ENCODE measurements around the gene PPP1R7. TPM values are rescaled to one million over a fixed set of nuclear protein-coding genes. Genes with fewer than 3 reads are reported as not detected.

Gene PPP1R7
- total RNA-seq, 2 experiments from 2014 or later, result 91.2 to 93.8 TPM

- CTCF ChIA-PET, result no interaction called here
- Mint-ChIP-seq H3K4me1 (ENCODE audit: low read depth) (peaks cover 32% of the 10 kb centered on the region), H3K4me3 (peak overlapping the region; percentile 96), H3K27ac (no peak overlapping the region), H3K9me3 (no peaks in the 10 kb centered on the region), H3K36me3 (ENCODE audit: low read depth) (peaks cover 8% of the 10 kb centered on the region), H3K27me3 (ENCODE audit: low read depth) (no peaks in the 10 kb centered on the region)
- DNase-seq, result no peak
- intact Hi-C loops (cut with micrococcal nuclease), result loop anchor here (2.0 to 10.0 kb wide), 3 partner anchors 537 to 734 kb away; partner anchors contain the start of gene DTYMK
Observed at GRCh38 chr2:241148239-241148638, 2.0 kb upstream of the PPP1R7 start.

GRCh38 chr2:241148891-241149674 lies 1.2 kb upstream of the PPP1R7 start, which contains the start of gene PASK:
Gene PASK (minus strand): TSS chr2:241149472. CDS start chr2:241143032, 6,440 bp downstream.
- peaks cover 36% of the 10 kb centered on the region for H3K4me1 Mint-ChIP-seq (ENCODE audit: low read depth)
- intact Hi-C loops (cut with micrococcal nuclease), result loop anchor here (1.0 to 10.0 kb wide), 4 partner anchors 22 to 733 kb away; partner anchors contain the start of gene DTYMK
- H3K4me3 Mint-ChIP-seq, result peak within 1 kb of the TSS; percentile 96
- CTCF ChIA-PET, result interaction anchor here (0.7 to 3.3 kb wide), 4 partner anchors 44 to 564 kb away, joined by 3 to 15 read pairs (median 4); no protein-coding TSS in a partner anchor
- H3K9me3 Mint-ChIP-seq, result no peaks in the 10 kb centered on the region
- no peaks in the 10 kb centered on the region for H3K27me3 Mint-ChIP-seq (ENCODE audit: low read depth)
- peak within 1 kb of the TSS; percentile 85 for H3K27ac Mint-ChIP-seq
- peak; percentile 98 for DNase-seq
- peaks cover 9% of the 10 kb centered on the region for H3K36me3 Mint-ChIP-seq (ENCODE audit: low read depth)

- intact Hi-C loops (cut with micrococcal nuclease), result loop anchor here (1.0 to 10.0 kb wide), 4 partner anchors 22 to 733 kb away; partner anchors contain the start of gene DTYMK
- no peaks in the 10 kb centered on the region for H3K9me3 Mint-ChIP-seq
Observed at GRCh38 chr2:241149675-241149924, 667 bp upstream of the PPP1R7 start.

GRCh38 chr2:241150660-241151530 lies 628 bp downstream of the PPP1R7 start:
- Mint-ChIP-seq H3K27me3 (ENCODE audit: low read depth) (no peaks in the 10 kb centered on the region), H3K36me3 (ENCODE audit: low read depth) (peaks cover 6% of the 10 kb centered on the region), H3K4me3 (peak overlapping the region; percentile 96), H3K4me1 (ENCODE audit: low read depth) (peaks cover 45% of the 10 kb centered on the region), H3K27ac (peak overlapping the region; percentile 78), H3K9me3 (no peaks in the 10 kb centered on the region)
- CTCF ChIA-PET, result interaction anchor here (0.6 to 3.3 kb wide), 4 partner anchors 46 to 585 kb away, joined by 3 to 15 read pairs (median 4); no protein-coding TSS in a partner anchor
- DNase-seq, result no peak
- intact Hi-C loops (cut with micrococcal nuclease), result loop anchor here (1.0 to 5.0 kb wide), 9 partner anchors 49 to 590 kb away; partner anchors contain the start of genes ATG4B, FARP2, HDLBP and MTERF4

More at GRCh38 chr2:241149675-241149924, 667 bp upstream of the PPP1R7 start:
- H3K4me3 Mint-ChIP-seq, result peak overlapping the region; percentile 96
- no peaks in the 10 kb centered on the region for H3K27me3 Mint-ChIP-seq (ENCODE audit: low read depth)
- H3K36me3 Mint-ChIP-seq (ENCODE audit: low read depth), result peaks cover 9% of the 10 kb centered on the region
- no peak for DNase-seq
- H3K27ac Mint-ChIP-seq, result peak overlapping the region; percentile 63
- CTCF ChIA-PET, result interaction anchor here (0.7 to 3.3 kb wide), 4 partner anchors 44 to 564 kb away, joined by 3 to 15 read pairs (median 4); no protein-coding TSS in a partner anchor
- H3K4me1 Mint-ChIP-seq (ENCODE audit: low read depth), result peaks cover 39% of the 10 kb centered on the region

- Mint-ChIP-seq H3K27me3 (ENCODE audit: low read depth) (no peaks in the 10 kb centered on the region), H3K4me3 (peak overlapping the region; percentile 96), H3K27ac (no peak overlapping the region), H3K36me3 (ENCODE audit: low read depth) (peaks cover 6% of the 10 kb centered on the region), H3K9me3 (no peaks in the 10 kb centered on the region), H3K4me1 (ENCODE audit: low read depth) (peaks cover 45% of the 10 kb centered on the region)
- intact Hi-C loops (cut with micrococcal nuclease), result loop anchor here (2.0 to 5.0 kb wide), 3 partner anchors 205 to 460 kb away; partner anchors contain the start of gene FARP2
- CTCF ChIA-PET, result interaction anchor here (3.3 kb wide), 1 partner anchor 74 kb away, joined by 15 read pairs; no protein-coding TSS in a partner anchor
- no peak for DNase-seq
Observed at GRCh38 chr2:241151934-241152660, 1.8 kb downstream of the PPP1R7 start.

GRCh38 chr2:241153616-241154015 lies 3.3 kb downstream of the PPP1R7 start:
- Mint-ChIP-seq H3K27ac (peak overlapping the region; percentile 64), H3K4me3 (no peak overlapping the region), H3K9me3 (no peaks in the 10 kb centered on the region), H3K4me1 (ENCODE audit: low read depth) (peaks cover 34% of the 10 kb centered on the region), H3K27me3 (ENCODE audit: low read depth) (no peaks in the 10 kb centered on the region), H3K36me3 (ENCODE audit: low read depth) (peaks cover 7% of the 10 kb centered on the region)
- no peak for DNase-seq
- CTCF ChIA-PET, result interaction anchor here (1.0 kb wide), 1 partner anchor 170 kb away, joined by 3 read pairs; no protein-coding TSS in a partner anchor
- intact Hi-C loops (cut with micrococcal nuclease), result loop anchor here (5.0 kb wide), 2 partner anchors 301 to 459 kb away; no protein-coding TSS in a partner anchor

- Mint-ChIP-seq H3K4me3 (no peak overlapping the region), H3K36me3 (ENCODE audit: low read depth) (peaks cover 11% of the 10 kb centered on the region), H3K4me1 (ENCODE audit: low read depth) (peaks cover 34% of the 10 kb centered on the region), H3K27me3 (ENCODE audit: low read depth) (no peaks in the 10 kb centered on the region), H3K27ac (peak overlapping the region; percentile 28), H3K9me3 (no peaks in the 10 kb centered on the region)
- CTCF ChIA-PET, result interaction anchor here (0.6 kb wide), 1 partner anchor 241 kb away, joined by 3 read pairs; no protein-coding TSS in a partner anchor
- DNase-seq, result peak; percentile 50
- intact Hi-C loops (cut with micrococcal nuclease), result loop anchor here (5.0 kb wide), 2 partner anchors 303 to 457 kb away; no protein-coding TSS in a partner anchor
Observed at GRCh38 chr2:241154915-241155314, 4.6 kb downstream of the PPP1R7 start.

- H3K4me3 Mint-ChIP-seq, result no peak overlapping the region
- intact Hi-C loops (cut with micrococcal nuclease), result no loop called here
- H3K9me3 Mint-ChIP-seq, result no peaks in the 10 kb centered on the region
- DNase-seq, result no peak
- no peaks in the 10 kb centered on the region for H3K27me3 Mint-ChIP-seq (ENCODE audit: low read depth)
- H3K36me3 Mint-ChIP-seq (ENCODE audit: low read depth), result peaks cover 12% of the 10 kb centered on the region
- peaks cover 31% of the 10 kb centered on the region for H3K4me1 Mint-ChIP-seq (ENCODE audit: low read depth)
- no peak overlapping the region for H3K27ac Mint-ChIP-seq
- CTCF ChIA-PET, result interaction anchor here (0.6 kb wide), 1 partner anchor 8 kb away, joined by 3 read pairs; no protein-coding TSS in a partner anchor
Observed at GRCh38 chr2:241155936-241156335, 5.7 kb downstream of the PPP1R7 start.

GRCh38 chr2:241156971-241157441 lies 6.7 kb downstream of the PPP1R7 start:
- no peak for DNase-seq
- Mint-ChIP-seq H3K27ac (no peak overlapping the region), H3K36me3 (ENCODE audit: low read depth) (peaks cover 12% of the 10 kb centered on the region), H3K9me3 (no peaks in the 10 kb centered on the region), H3K4me1 (ENCODE audit: low read depth) (peaks cover 21% of the 10 kb centered on the region), H3K27me3 (ENCODE audit: low read depth) (no peaks in the 10 kb centered on the region), H3K4me3 (no peak overlapping the region)
- CTCF ChIA-PET, result interaction anchor here (0.5 kb wide), 1 partner anchor 159 kb away, joined by 3 read pairs; the partner anchor contains the start of genes HDLBP and SEPTIN2
- intact Hi-C loops (cut with micrococcal nuclease), result no loop called here

- Mint-ChIP-seq H3K9me3 (no peaks in the 10 kb centered on the region), H3K4me1 (ENCODE audit: low read depth) (peaks cover 17% of the 10 kb centered on the region), H3K36me3 (ENCODE audit: low read depth) (peaks cover 16% of the 10 kb centered on the region), H3K4me3 (no peak overlapping the region), H3K27me3 (ENCODE audit: low read depth) (no peaks in the 10 kb centered on the region), H3K27ac (no peak overlapping the region)
- intact Hi-C loops (cut with micrococcal nuclease), result no loop called here
- DNase-seq, result no peak
- CTCF ChIA-PET, result no interaction called here
Observed at GRCh38 chr2:241157841-241158545, 7.7 kb downstream of the PPP1R7 start.

GRCh38 chr2:241158546-241158900 lies 8.3 kb downstream of the PPP1R7 start:
- intact Hi-C loops (cut with micrococcal nuclease), result no loop called here

More at GRCh38 chr2:241158546-241158900, 8.3 kb downstream of the PPP1R7 start:
- no peak for DNase-seq
- Mint-ChIP-seq H3K4me1 (ENCODE audit: low read depth) (peaks cover 12% of the 10 kb centered on the region), H3K27me3 (ENCODE audit: low read depth) (no peaks in the 10 kb centered on the region), H3K4me3 (no peak overlapping the region), H3K36me3 (ENCODE audit: low read depth) (peaks cover 16% of the 10 kb centered on the region), H3K27ac (no peak overlapping the region), H3K9me3 (no peaks in the 10 kb centered on the region)
- CTCF ChIA-PET, result no interaction called here
